HG03575 (cell line): ENCODE data around the gene BRK1.
"Not testable (repeated sequence)": the region's sequence is repeated elsewhere in the genome, so short reads cannot be mapped to it uniquely, and the experiment has no call there.

Experiments
- ATAC-seq: cut with Tn5 transposase; IDR thresholded peaks from one replicate; pipeline ENCODE4 v1.9.1; 2021; ENCODE audit not compliant: unreplicated experiment, insufficient number of reproducible peaks, low FRiP score; ENCODE audit errors: extremely low read depth

The BRK1 gene

GRCh38 chr3:10173095-10173925, 57.8 kb downstream of the BRK1 start:
- no peak for ATAC-seq

GRCh38 chr3:10173926-10174435, 58.5 kb downstream of the BRK1 start:
- no peak for ATAC-seq

- ATAC-seq, result not testable (repeated sequence)
These were observed 59.9 kb downstream of the BRK1 start for GRCh38 chr3:10175334-10175733.

- ATAC-seq, result not testable (repeated sequence)
These were observed 60.7 kb downstream of the BRK1 start for GRCh38 chr3:10176150-10176549.
